Fibroblast of mammary gland (primary cell): ENCODE data around the gene SLC5A7.
A peak's percentile ranks its signal among the peaks of the same experiment; 100 is the strongest.

Experiments used
- DNase-seq: peaks from one replicate; pipeline ENCODE4 v3.0.0-alpha.2; 2010; ENCODE audit warnings: low read depth
- H3K4me3 ChIP-seq: 2 replicates; pipeline ENCODE4 v1.5.1; 2011; ENCODE audit warnings: low read depth, mild to moderate bottlenecking, low read length, moderate library complexity; ENCODE audit not compliant: control insufficient read depth
- TF ChIP-seq, protein P1 (sequence below): conservative IDR thresholded peaks from 2 replicates; pipeline ENCODE4 v1.5.1; 2011; ENCODE audit warnings: low read depth, low read length, inconsistent platforms; ENCODE audit not compliant: control insufficient read depth, insufficient read depth

SLC5A7 gene

DNA sequence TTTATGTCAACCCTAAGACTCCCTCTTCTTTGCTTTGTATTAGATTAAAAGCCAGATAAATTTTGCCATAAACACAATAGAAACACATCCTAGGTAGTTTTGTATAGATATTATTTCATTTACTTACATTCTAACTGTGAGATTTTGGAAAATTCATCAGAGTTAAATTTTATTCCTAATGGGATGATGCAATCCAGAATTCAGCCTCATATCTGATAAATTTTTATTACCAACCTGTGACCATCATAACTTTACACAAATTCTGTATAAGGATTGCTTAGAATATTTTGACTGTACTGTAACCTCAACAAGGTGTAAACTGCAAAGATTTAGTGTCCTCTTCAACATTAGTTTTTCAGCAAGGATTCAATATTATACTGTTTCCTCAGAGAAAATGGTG lies 4.4 kb downstream of the SLC5A7 start:
- no peak for DNase-seq
- TF ChIP-seq, protein P1, sequence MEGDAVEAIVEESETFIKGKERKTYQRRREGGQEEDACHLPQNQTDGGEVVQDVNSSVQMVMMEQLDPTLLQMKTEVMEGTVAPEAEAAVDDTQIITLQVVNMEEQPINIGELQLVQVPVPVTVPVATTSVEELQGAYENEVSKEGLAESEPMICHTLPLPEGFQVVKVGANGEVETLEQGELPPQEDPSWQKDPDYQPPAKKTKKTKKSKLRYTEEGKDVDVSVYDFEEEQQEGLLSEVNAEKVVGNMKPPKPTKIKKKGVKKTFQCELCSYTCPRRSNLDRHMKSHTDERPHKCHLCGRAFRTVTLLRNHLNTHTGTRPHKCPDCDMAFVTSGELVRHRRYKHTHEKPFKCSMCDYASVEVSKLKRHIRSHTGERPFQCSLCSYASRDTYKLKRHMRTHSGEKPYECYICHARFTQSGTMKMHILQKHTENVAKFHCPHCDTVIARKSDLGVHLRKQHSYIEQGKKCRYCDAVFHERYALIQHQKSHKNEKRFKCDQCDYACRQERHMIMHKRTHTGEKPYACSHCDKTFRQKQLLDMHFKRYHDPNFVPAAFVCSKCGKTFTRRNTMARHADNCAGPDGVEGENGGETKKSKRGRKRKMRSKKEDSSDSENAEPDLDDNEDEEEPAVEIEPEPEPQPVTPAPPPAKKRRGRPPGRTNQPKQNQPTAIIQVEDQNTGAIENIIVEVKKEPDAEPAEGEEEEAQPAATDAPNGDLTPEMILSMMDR = no peak
- H3K4me3 ChIP-seq = no peak overlapping the region

DNA sequence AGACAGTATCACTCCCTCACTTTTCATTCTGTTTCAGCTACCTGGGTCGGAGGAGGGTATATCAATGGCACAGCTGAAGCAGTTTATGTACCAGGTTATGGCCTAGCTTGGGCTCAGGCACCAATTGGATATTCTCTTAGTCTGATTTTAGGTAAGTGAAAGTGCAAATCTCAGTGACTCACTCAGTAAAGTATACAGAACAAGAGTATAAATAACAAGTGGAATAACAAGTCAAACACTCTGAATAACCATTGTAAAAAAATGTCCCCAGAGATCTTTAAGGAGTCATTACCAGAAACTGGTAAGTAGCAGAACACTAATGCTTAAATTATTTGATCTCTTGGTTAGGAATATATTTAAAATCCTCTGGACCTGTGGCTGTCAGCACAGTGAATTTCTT lies 5.7 kb downstream of the SLC5A7 start:
- H3K4me3 ChIP-seq = no peak overlapping the region
- peak; percentile 11 for DNase-seq
- TF ChIP-seq, protein P1 = no peak

DNA sequence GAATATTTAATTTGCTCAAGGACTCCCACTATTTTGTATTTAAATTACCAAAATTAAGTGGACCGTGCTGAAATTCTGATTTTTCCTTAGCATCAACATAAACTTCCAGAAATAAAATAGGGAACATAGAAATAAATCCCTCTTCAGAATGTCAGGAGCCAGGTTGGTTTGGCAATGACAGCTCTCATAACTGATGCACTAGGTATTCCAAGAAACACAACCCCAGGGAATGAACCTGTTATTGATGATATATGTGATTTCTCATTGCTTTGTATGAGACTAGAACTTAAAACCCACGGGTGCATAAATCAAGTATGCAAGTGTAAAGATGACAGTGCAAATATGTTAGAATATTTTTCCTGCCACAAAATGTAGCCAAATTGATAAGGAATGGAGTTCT lies 12.8 kb downstream of the SLC5A7 start:
- TF ChIP-seq, protein P1 = no peak
- no peak overlapping the region for H3K4me3 ChIP-seq
- no peak for DNase-seq

DNA sequence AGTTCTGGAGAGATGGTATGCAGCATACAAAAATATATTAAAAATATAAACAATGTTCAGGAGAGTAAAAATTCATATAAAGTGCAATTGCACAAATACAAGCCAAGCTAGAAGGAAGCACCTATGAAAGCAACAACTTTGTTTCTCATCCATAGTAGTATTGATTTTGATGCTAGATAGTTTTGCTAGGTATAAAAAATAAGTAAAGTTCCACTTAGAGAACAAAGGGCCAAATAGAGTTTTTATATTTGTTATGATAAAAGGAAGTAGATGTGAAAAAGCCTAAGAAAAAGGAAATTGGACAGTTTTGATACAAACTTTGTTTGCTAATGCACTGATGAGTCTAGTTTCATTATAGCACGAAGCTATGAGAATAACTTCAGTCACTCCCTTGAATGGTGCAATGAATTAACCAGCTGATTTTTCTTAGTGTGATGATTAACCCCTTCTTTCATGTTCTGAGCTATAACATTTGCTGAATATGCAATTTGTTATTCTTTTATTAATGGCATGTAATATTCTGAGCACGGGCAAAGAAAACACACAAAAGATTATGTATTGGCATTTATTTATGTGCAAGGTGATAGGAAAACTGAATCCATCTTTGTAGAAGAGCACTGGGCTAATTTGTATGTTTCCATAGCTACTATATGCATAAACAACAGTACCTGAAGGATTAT lies 24.7 kb downstream of the SLC5A7 start:
- TF ChIP-seq, protein P1 = no peak
- no peak for DNase-seq
- no peak overlapping the region for H3K4me3 ChIP-seq

DNA sequence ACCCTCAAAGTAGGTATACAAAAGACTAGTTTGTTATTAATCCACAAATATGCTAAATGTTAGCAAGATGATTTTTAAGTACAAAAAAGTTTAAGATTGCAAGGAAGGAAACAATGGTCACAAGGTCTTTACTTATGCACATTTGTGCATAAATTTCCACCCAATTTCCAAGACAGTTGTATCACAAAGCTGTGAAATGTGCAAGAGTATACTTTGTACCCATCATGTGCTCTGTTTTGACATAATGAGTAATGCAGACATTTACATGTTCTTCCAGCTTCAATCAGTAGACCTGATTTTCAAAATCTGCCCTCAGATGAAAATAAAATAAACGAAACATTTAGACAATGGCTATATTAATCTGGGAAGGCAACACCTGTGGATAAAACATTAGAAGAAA lies 27.0 kb downstream of the SLC5A7 start:
- no peak overlapping the region for H3K4me3 ChIP-seq
- DNase-seq = no peak
- TF ChIP-seq, protein P1 = no peak

DNA sequence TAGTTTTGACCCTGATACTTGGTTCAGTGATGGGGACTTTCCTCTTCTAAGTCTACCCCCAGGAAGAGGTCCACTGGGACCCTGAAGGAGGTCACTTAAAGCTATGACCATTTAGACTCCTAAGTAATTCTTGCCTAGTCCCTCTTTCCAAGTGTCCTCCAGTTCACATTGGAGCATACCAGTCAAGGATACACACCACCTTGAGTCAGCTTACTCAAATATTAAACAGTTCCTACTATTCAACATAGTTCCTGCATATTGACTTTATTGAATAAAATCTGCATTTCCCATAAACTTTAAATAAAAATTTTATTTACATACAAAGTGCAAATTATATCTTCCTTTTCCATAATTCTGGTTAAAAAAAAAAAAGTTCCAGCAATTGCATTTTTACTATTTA lies 36.3 kb downstream of the SLC5A7 start:
- DNase-seq = no peak
- TF ChIP-seq, protein P1 = no peak
- no peak overlapping the region for H3K4me3 ChIP-seq

DNA sequence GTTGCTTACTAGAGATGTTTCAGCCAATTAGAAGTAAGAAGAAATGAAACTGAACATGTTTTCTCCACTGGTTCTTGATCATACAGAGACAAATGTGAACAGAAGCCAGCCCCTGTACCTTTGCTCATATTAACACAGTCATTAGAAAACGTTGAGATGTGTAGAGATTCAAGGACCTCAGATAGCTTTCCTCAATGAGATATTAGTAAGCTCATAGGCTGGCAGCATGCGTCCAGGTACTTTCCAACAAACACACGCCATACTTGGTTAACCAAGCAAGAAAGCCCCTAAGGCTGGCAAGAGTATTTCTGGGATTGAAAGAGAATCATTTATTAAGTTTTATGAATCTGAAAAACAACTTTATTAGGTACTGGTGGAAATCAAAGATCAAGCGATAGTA lies 37.5 kb downstream of the SLC5A7 start:
- DNase-seq = no peak
- TF ChIP-seq, protein P1 = no peak
- no peak overlapping the region for H3K4me3 ChIP-seq
